SKM-1 treated with dmso at 0.1 percent for 144 hours (cell line): ENCODE measurements around the gene GLIPR2.
"Not testable (repeated sequence)": the region's sequence is repeated elsewhere in the genome, so short reads cannot be mapped to it uniquely, and the experiment has no call there.

Source experiments
- DNase-seq: peaks from one replicate; lab custom pipeline; 2025; ENCODE audit not compliant: unreplicated experiment; lab: John Stamatoyannopoulos, UW

GLIPR2 gene

DNA sequence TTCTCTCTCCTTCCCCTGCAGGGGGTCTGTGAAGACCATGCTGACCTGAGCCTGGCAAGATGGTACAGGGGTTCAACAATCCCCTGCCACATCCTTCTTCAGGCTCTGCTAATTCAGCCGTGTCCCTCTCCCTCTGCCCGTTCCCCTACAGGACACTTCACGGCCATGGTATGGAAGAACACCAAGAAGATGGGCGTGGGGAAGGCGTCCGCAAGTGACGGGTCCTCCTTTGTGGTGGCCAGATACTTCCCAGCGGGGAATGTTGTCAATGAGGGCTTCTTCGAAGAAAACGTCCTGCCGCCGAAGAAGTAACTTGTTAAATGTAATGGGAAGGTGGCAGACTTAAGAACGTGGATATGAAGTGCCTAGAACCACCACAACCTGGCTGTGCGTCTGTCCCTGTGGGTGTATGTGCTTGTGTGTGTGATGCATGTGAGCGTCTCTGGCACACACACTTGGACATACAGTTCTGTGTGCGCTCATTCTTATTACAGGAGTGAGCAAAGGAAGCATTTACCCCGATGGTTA is 25.7 kb downstream of the GLIPR2 start:
- no peak for DNase-seq

DNA sequence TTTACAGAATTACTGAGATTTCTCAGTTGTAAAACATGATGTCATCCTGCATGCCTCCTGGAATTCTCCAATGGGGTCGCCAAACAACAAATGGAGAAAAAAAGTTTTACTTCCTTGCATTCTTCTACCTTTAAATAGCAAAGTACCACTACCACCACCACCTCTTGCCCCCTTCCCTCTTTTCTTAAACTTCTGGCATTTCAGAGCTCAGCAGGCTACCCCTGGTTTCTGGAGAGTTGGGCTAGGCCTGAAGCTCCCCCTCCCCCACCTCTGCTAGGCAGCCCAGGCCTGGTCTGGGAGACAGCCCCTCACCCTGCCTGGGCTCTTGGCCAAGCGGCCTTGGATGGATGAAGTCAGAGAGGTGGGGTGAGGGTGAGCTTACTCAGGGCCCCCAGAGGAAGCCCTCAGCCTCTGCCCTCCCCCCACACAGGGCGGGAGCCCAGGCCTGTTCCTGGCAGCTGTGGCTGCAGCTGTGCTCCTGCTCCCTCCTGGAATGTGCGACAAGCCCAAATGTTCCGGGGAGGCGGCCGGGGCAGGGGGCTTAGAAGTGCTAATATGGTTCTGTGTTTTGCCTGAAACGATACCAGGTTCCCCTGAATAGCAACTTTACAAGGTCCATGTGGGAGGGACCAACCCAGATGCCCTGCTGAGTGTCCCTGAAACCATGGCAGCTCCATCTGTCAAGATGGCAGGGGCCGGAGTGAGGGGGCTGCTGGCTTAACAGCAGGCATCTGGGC is 26.7 kb downstream of the GLIPR2 start:
- no peak for DNase-seq

DNA sequence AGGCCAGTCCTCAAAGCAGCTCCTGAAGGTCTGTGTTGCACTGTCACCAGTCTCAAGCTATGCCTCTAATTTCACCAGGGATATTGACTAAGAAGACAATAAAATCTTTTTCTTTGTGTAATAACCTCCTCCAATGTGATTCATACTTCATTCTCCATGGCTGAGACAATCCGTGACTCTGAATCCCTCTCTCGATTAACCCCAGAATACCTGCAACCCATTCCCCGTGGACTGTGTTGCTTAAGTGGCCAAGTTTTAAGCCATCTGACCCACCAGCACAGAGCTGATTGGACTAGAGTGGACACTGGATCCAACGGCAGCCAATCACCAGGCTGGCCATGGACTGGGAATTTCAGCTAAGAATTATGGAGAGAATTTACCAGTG is 27.2 kb downstream of the GLIPR2 start:
- no peak for DNase-seq

DNA sequence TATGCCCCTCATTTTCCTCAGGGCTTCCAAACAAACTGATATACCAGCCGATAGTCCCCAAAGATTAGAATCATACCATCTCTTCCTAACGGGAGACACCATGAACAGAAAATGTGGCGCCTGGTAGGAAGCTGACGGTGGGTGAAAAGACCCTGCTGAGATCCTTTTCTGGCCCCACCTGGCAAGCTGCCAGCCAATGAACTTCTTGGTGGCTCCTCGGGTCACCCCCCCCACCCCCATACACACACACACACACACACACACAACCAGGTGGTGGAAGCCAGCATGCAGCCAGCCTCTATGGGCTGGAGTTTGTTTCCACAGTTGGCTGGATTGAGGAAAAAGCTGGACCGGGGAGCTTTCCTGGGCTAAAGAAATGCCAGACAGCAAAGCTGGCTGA is 27.8 kb downstream of the GLIPR2 start:
- DNase-seq = no peak

DNA sequence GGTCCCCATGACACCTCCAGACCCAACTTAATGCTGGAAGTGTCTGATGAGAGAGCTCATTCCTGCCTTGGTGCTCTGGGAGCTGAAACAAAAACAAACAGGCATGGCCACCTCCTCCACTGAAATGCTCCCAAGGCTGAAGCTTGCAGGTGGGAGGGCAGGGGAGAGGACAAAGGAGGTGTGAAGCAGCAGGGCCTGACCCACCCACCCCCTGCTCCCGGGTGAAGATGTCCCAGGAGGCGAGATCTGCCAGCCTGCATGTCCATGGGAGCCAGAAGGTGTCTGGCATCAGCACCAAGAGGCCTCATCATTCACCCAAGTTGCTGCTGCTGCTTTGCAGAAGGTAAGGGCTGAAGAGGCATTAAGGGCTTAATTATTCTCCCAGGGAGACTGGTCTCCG is 28.5 kb downstream of the GLIPR2 start:
- no peak for DNase-seq

DNA sequence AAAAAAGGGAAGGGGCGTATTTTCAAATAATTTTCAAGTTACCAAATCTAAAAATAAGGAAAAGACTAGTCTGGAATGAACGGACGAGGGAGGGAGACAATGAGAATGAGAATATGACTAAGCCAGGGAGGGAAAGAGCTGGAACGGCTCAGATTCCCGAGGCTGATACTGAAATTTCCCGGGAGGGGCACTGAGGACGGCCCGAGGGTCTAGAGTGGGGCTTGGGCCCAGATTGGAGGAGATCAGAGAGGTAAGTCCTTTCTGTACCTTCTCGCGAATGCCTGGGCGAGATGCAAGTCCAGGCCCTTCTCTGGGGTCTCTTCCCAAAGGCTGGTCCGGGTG is 29.3 kb downstream of the GLIPR2 start:
- DNase-seq = no peak

DNA sequence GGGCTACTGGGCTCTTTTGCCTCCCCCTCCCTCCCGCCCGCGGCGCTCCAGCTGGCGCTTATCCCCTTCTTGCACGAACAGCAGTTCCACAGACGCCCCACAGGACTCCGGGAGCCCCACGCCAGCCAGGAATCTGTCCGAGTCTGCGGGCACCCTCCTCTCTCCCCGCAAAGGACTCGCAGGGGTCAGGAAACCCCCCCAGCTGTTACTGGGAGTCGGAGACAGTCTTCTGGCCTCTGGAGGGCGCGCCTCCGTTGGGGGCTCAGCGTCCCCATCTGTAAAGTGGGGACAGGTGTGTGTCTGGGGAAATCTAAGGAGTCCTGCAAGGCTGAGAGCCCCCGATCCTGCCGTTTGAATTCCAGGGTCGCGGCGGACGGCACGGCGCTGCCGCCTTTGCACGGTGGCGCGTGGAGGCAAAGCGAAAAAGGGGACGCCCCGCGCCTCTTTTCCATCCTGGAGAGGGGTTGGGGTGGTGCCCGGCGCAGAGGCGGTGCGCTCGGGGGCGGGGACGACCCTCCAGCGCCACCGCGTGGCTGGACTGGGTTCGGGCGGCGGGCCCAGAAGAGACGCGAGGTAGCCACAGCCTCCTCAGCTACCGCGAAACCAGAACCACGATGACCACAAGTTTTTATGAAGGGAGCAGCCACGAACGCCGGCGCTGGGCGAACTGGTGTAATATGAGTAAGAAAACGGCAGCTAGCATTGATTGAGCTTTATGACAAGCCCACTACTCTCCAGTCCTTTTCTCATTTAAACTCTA is 29.8 kb downstream of the GLIPR2 start:
- peak; percentile 86 for DNase-seq

DNA sequence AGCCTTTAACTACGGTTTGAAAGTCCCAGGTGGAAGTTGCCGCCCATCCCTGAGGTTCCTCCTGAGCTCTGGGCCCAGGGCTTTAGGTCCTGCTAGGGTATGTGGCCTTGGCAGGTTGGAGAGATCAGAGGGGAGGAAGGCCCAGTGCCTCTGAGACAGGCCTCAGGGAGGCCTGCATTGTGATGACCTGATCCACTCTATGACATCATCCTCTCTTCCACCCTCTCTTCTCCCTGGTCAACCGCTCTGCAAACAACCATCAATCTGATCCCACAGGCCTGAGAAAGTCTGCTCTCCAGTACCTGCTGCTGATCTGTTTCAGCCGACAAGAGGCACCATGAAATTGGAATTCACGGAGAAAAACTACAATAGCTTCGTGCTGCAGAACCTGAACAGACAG is 32.6 kb downstream of the GLIPR2 start, which contains the start of gene CCIN:
Gene CCIN, plus strand, starts transcription at position 223 of the 400 bp plus-strand sequence. Its CDS starts 115 bp downstream, at position 338.
- DNase-seq = no peak

DNA sequence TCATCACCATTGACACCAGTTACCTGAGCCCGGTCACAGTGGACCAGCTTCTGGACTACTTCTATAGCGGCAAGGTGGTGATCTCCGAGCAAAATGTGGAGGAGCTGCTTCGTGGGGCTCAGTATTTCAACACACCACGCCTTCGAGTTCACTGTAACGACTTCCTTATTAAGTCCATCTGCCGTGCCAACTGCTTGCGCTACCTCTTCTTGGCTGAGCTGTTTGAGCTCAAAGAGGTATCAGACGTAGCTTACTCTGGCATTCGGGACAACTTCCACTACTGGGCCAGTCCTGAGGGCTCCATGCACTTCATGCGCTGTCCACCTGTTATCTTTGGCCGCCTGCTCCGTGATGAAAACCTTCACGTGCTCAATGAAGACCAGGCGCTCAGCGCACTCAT is 33.2 kb downstream of the GLIPR2 start:
- DNase-seq = peak; percentile 27

DNA sequence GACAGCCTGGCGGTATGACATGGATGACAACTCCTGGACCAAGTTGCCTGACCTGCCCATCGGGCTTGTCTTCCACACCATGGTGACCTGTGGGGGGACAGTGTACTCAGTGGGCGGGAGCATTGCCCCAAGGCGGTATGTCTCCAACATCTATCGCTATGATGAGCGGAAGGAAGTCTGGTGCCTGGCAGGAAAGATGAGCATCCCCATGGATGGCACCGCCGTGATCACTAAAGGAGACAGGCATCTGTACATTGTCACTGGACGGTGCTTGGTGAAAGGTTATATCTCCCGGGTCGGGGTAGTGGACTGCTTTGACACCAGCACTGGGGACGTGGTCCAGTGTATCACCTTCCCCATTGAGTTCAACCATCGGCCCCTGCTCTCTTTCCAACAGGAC is 34.0 kb downstream of the GLIPR2 start:
- no peak for DNase-seq

DNA sequence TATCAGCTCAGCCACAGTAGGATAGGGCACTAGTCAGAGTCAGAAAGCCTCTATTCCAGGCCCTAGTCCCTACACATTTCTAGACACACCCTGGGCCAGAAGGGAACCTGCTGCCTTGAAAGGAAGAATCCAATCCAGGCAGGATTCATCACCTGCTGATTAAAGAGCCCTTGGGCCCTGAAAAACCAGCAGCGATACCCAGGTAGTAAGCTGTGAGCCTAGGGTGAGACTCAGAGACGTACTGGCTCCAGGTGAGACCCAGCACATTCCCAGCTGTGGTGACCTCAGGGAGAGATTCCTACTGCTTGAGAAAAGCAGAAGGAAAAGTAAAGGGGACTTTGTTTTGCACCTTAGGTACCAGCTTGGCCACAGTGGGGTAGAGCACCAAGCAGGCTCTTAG is 37.3 kb downstream of the GLIPR2 start:
- DNase-seq = no peak

DNA sequence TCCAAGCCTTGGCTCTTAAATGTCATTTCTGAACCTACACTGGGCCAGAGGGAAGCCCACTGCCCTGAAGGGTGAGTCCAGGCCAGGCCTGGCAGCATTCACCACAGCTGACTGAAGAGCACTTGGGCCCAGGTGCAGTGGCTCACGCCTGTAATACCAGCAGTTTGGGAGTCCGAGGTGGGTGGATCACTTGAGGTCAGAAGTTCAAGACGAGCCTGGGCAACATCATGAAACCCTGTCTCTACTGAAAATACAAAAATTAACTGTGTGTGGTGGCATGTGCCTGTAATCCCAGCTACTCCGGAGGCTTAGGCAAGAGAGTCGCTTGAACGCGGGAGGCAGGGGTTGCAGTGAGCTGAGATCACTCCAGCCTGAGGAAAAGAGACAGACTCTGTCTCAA is 37.7 kb downstream of the GLIPR2 start:
- DNase-seq = no peak

DNA sequence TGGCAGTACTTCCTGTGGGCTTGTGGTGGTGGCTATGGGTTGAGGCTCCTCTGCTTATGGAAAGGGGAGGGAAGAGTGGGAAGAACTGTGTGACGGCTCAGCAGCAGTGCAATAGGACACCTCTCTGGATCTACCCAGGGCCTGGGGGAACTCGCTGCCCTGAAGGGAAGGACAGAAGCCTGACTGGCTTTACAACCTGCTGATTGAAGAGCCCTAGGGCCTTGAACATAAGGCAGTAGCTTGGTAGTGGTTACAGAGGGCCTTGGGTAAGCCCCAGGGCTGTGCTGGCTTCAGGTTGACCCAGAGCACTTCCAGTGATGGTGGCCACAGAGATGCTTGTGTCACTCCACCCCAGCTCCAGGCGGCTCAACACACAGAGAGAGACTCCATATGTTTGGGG is 38.2 kb downstream of the GLIPR2 start:
- DNase-seq = no peak

DNA sequence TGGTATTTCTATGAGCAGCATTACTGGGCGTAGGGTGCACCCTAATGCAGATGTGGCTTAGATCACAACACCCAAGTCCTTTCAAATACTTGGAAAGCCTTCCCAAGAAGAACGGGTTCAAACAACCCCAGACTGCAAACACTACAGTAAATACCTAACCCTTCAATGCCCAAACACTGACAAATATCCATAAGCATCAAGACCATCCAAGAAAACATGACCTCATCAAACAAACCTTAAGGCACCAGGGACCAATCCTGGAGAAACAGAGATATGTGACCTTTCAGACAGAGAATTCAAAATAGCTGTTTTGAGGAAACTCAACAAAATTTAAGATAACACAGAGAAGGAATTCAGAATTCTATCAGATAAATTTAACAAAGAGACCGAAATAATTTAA is 38.7 kb downstream of the GLIPR2 start:
- not testable (repeated sequence) for DNase-seq

DNA sequence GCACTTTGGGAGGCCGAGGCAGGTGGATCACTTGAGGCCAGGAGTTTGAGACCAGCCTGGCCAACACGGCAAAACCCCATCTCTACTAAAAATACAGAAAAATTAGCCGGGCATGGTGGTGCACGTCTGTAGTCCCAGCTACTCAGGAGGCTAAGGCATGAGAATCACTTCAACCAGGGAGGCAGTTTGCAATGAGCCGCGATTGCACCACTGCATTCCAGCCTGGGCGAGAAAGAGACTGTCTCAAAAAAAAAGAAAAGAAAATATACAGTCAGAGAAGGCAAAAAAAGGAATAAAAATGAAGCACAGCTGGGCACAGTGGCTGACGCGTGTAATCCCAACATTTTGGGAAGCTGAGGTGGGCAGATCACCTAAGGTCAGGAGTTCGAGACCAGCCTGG is 40.0 kb downstream of the GLIPR2 start:
- not testable (repeated sequence) for DNase-seq

DNA sequence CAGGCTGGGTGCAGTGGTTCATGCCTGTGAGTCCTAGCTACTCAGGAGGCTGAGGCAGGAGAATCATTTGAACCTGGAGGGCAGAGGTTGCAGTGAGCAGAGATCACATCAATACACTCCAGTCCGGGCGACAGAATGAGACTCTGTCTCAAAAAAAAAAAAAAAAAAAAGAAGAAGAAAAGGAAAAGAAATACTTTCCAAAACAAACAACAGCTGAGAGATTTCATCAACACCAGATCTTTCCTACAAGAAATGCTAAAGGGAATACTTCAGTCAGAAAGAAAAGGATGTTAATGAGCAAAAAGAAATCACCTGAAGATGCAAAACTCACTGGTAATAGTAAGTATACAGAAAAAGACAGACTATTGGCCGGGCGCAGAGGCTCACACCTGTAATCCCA is 41.0 kb downstream of the GLIPR2 start:
- DNase-seq = no peak

DNA sequence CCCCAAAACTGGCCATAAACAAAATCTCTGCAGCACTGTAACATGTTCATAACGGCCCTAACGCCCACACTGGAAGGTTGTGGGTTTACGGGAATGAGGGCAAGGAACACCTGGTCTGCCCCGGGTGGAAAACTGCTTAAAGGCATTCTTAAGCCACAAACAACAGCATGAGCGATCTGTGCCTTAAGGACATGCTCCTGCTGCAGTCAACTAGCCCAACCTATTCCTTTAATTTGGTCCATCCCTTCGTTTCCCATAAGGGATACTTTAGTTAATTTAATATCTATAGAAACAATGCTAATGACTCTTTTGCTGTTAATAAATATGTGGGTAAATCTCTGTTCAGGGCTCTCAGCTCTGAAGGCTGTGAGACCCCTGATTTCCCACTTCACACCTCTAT is 43.7 kb downstream of the GLIPR2 start:
- not testable (repeated sequence) for DNase-seq

DNA sequence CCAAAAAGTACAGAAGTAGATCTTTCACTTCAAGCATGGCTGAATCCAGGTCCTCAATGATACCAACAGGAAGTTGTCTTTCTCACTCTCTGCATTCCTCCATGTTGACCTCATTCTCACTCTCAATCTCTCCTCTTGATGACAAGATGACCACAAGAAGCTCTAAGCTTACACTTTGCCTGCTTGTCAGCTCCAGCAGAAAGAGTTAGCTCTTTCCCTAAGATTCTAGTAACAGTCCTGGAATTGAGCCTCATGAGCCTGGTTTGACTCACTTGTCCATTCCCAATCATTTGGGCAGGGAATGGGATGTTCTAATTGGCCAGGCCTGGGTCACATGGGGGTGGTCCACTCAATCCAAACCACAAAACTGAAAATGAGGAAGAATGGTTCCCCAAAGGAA is 50.9 kb downstream of the GLIPR2 start:
- DNase-seq = no peak

DNA sequence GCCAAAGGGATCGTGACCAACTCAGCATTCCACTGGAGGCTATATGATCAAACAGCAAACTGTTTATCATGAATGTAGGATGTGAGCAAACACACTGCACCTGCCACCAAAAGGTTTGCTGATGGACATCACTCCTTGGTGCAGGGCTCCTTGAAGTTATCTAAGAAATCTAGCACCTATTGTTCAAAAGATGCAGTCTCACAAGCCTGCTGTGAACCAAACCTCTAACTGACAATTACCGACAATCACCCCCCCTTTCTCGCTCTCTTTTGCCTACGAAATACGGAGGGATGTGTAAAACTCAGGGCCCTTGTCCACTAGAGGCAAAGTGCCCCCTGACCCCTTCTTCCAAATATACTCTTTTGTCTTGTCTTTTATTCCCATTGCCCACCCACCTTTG is 51.7 kb downstream of the GLIPR2 start:
- DNase-seq = no peak

DNA sequence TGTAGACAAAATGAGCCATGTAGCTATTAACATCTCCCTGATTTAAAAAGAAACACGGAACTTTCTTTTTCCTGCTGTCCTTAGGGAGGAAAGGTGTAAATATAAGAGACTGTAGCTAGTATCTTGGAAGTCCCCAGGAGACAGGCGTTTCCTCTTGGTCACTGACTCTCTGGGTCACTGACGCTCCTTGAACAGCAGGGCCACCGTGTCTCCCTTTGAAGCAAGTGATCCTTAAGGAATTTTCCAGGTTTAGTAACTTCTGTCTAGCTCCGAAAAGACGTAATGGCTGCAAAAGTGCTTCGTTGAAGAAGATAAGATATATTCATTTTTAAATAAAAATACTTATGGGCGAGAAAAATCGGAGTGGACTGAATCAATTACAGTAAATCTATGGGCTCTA is 53.4 kb downstream of the GLIPR2 start:
- DNase-seq = no peak

DNA sequence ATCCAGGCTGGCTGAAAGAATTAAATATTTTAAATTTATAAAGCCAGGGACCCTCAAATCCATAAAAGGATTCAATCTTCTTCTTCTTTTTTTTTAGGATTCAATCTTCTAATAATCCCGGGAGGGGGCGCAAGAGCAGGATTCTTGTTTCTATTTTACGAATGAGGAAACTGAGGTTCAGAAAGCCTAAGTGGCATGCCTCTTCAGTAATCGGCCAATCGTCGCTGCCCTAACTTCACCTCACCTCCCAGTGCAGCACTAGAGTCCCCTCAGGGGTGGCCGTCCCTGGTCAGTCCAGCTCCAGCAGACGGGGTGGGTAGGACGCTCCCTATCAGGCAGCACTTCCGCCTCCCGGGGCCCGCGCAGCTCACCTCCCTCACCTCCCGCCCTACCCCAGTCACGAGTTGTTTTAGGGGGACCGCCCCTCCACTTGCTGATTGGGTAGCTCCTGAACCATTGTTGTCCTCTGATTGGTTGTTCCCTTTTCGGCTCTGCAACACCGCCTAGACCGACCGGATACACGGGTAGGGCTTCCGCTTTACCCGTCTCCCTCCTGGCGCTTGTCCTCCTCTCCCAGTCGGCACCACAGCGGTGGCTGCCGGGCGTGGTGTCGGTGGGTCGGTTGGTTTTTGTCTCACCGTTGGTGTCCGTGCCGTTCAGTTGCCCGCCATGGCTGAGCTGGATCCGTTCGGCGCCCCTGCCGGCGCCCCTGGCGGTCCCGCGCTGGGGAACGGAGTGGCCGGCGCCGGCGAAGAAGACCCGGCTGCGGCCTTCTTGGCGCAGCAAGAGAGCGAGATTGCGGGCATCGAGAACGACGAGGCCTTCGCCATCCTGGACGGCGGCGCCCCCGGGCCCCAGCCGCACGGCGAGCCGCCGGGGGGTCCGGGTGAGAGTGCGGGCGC is 54.1 kb downstream of the GLIPR2 start, which contains the start of gene CLTA:
Gene CLTA, plus strand, starts transcription at position 534 of the 902 bp plus-strand sequence. Its CDS starts 136 bp downstream, at position 670.
- DNase-seq = peak; percentile 99
